BJ (cell line): ENCODE data around the gene NAPEPLD. TPM values are rescaled to one million over a fixed set of nuclear protein-coding genes. Genes with fewer than 3 reads are reported as not detected.
"Not testable (repeated sequence)": the region's sequence is repeated elsewhere in the genome, so short reads cannot be mapped to it uniquely, and the experiment has no call there.

Source experiments
- CTCF ChIA-PET: fragments of 350-600 bp; formaldehyde crosslinking; extraction: SDS; loops from one replicate; lab custom pipeline; 2021; ENCODE audit warnings: antibody characterized with exemption, inconsistent platforms; lab: Yijun Ruan, JAX
- POLR2A ChIA-PET: fragments of 300-600 bp; sonication (Branson Sonifier 250); formaldehyde crosslinking; extraction: SDS; loops from one replicate; lab custom pipeline; 2021; ENCODE audit warnings: antibody characterized with exemption; lab: Charles Lee
- DNase-seq: peaks from one replicate; pipeline ENCODE4 v3.0.0-alpha.2; 2011; ENCODE audit warnings: low read depth
- H3K27me3 ChIP-seq: 2 replicates; pipeline ENCODE4 v1.6.0; 2011; ENCODE audit warnings: low read length; ENCODE audit not compliant: control insufficient read depth, insufficient read depth
- H3K36me3 ChIP-seq: 2 replicates; pipeline ENCODE4 v1.5.1; 2011; ENCODE audit warnings: low read length; ENCODE audit not compliant: control insufficient read depth, insufficient read depth
- H3K4me3 ChIP-seq: 2 replicates; pipeline ENCODE4 v1.5.1; 2011; ENCODE audit warnings: low read depth, mild to moderate bottlenecking, control low read depth, low read length
- polyA plus RNA-seq: library from polyadenylated mRNA; depleted of rRNA; stranded (reverse); fragments of >200 nt; gene quantifications from 2 replicates; pipeline ENCODE4 v1.2.3, GENCODE V29; 2011
- TF ChIP-seq, protein P1 (sequence below): IDR thresholded peaks from 2 replicates; pipeline ENCODE4 v1.5.1; 2011; ENCODE audit warnings: low read depth, mild to moderate bottlenecking, control low read depth, inconsistent platforms, low read length, moderate library complexity; ENCODE audit not compliant: insufficient read depth

The NAPEPLD gene
- polyA plus RNA-seq, 1 experiment = 2.9 TPM

- ChIA-PET CTCF (interaction anchor here (1.2 kb wide), 1 partner anchor 18 kb away, joined by 4 read pairs; no protein-coding TSS in a partner anchor), POLR2A (no interaction called here)
- H3K36me3 ChIP-seq = peaks cover 1% of the 10 kb centered on the region; the same call in 1 of the 2 replicates
- H3K4me3 ChIP-seq = no peak overlapping the region
- TF ChIP-seq, protein P1, sequence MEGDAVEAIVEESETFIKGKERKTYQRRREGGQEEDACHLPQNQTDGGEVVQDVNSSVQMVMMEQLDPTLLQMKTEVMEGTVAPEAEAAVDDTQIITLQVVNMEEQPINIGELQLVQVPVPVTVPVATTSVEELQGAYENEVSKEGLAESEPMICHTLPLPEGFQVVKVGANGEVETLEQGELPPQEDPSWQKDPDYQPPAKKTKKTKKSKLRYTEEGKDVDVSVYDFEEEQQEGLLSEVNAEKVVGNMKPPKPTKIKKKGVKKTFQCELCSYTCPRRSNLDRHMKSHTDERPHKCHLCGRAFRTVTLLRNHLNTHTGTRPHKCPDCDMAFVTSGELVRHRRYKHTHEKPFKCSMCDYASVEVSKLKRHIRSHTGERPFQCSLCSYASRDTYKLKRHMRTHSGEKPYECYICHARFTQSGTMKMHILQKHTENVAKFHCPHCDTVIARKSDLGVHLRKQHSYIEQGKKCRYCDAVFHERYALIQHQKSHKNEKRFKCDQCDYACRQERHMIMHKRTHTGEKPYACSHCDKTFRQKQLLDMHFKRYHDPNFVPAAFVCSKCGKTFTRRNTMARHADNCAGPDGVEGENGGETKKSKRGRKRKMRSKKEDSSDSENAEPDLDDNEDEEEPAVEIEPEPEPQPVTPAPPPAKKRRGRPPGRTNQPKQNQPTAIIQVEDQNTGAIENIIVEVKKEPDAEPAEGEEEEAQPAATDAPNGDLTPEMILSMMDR = no peak
- no peaks in the 10 kb centered on the region for H3K27me3 ChIP-seq
- DNase-seq = no peak
Measured at GRCh38 chr7:103079836-103080235, 69.1 kb downstream of the NAPEPLD start.

GRCh38 chr7:103078226-103078625 is 70.7 kb downstream of the NAPEPLD start:
- POLR2A ChIA-PET, CTCF ChIA-PET, H3K27me3 ChIP-seq, H3K4me3 ChIP-seq, DNase-seq, H3K36me3 ChIP-seq: not testable (repeated sequence)

GRCh38 chr7:103077318-103077717 is 71.6 kb downstream of the NAPEPLD start:
- CTCF ChIA-PET = no interaction called here
- H3K4me3 ChIP-seq = no peak overlapping the region
- DNase-seq = no peak
- H3K27me3 ChIP-seq = no peaks in the 10 kb centered on the region
- TF ChIP-seq, protein P1 = no peak
- POLR2A ChIA-PET = no interaction called here
- no peaks in the 10 kb centered on the region for H3K36me3 ChIP-seq

GRCh38 chr7:103076764-103077163 is 72.1 kb downstream of the NAPEPLD start:
- TF ChIP-seq, protein P1 = no peak
- no peaks in the 10 kb centered on the region for H3K27me3 ChIP-seq
- H3K36me3 ChIP-seq = no peaks in the 10 kb centered on the region
- no peak overlapping the region for H3K4me3 ChIP-seq
- POLR2A ChIA-PET = no interaction called here
- no peak for DNase-seq
- CTCF ChIA-PET = no interaction called here

- ChIA-PET POLR2A (interaction anchor here (0.9 to 1.0 kb wide), 2 partner anchors 13 to 327 kb away, joined by 5 to 8 read pairs; partner anchors contain the start of gene FAM185A), CTCF (interaction anchor here (0.5 to 2.0 kb wide), 8 partner anchors 9 to 327 kb away, joined by 3 to 7 read pairs (median 3); partner anchors contain the start of gene FAM185A)
- H3K4me3 ChIP-seq = peak overlapping the region; percentile 69
- DNase-seq = no peak
- TF ChIP-seq, protein P1 = no peak
- no peaks in the 10 kb centered on the region for H3K27me3 ChIP-seq
- no peaks in the 10 kb centered on the region for H3K36me3 ChIP-seq
Measured at GRCh38 chr7:103075337-103075918, 73.5 kb downstream of the NAPEPLD start.
